MM.1S (cell line): ENCODE measurements around the gene POLG.

Experiments
- EZH2 ChIP-seq: fragments of 300-600 bp; sonication (generic); optimal IDR thresholded peaks from 2 replicates; pipeline ENCODE3; 2017; ENCODE audit warnings: low read depth, mild to moderate bottlenecking, antibody characterized with exemption, low read length, mixed read lengths
- EZH2phosphoT487 ChIP-seq: fragments of 300-600 bp; sonication (generic); IDR thresholded peaks from 2 replicates; pipeline ENCODE4 v1.6.1; 2018; ENCODE audit warnings: antibody characterized with exemption, low read length
- TF ChIP-seq, protein P1 (sequence below): fragments of 300-600 bp; sonication (generic); IDR thresholded peaks from 2 replicates; pipeline ENCODE4 v1.5.1; 2016; ENCODE audit warnings: antibody characterized with exemption, low read length, mixed read lengths

DNA sequence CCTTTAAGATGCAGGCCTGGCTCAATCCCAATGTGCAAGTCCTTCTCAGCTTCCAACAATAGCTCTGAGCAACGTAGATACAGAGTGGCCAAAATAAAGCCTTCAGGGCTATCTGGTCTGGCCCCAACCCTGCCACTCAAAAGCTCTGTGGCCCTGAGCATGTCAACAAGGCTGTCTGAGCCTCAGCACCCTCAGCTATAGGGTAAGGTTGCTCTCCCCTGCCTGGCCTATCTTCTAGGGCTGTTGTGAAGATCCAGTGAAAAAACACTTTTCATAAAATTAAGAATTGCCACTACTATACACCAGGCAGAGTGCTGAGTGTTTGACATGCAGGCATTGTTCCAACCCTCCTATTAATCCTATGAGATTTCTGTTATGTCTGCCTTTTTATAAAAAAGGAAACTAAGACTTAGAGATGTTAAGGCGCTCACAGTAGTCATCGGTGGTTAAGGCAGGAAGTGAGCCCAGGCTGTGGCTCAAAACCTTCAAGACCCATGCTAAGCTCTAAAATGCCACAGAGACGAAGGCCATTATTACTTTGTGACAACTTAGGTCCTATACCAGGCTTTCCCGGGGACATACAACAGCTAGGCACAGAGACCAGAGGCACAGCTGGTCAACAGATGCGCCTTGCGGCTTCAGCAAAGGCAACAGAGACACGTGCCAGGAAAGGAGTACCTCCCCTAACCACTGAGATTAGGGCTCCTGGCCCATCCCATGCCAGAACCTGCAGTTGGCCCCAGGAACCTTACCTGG is 5.1 kb downstream of the POLG start:
- TF ChIP-seq, protein P1, sequence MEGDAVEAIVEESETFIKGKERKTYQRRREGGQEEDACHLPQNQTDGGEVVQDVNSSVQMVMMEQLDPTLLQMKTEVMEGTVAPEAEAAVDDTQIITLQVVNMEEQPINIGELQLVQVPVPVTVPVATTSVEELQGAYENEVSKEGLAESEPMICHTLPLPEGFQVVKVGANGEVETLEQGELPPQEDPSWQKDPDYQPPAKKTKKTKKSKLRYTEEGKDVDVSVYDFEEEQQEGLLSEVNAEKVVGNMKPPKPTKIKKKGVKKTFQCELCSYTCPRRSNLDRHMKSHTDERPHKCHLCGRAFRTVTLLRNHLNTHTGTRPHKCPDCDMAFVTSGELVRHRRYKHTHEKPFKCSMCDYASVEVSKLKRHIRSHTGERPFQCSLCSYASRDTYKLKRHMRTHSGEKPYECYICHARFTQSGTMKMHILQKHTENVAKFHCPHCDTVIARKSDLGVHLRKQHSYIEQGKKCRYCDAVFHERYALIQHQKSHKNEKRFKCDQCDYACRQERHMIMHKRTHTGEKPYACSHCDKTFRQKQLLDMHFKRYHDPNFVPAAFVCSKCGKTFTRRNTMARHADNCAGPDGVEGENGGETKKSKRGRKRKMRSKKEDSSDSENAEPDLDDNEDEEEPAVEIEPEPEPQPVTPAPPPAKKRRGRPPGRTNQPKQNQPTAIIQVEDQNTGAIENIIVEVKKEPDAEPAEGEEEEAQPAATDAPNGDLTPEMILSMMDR = no peak
- no peak for TF ChIP-seq EZH2phosphoT487
- TF ChIP-seq EZH2 = no peak
